HG02981 (cell line): Measurements from ENCODE around the gene DNAJC13.

Source experiments
- ATAC-seq: cut with Tn5 transposase; IDR thresholded peaks from one replicate; pipeline ENCODE4 v1.9.1; 2021; ENCODE audit warnings: mild to moderate bottlenecking, moderate library complexity; ENCODE audit not compliant: unreplicated experiment

DNAJC13 gene

DNA sequence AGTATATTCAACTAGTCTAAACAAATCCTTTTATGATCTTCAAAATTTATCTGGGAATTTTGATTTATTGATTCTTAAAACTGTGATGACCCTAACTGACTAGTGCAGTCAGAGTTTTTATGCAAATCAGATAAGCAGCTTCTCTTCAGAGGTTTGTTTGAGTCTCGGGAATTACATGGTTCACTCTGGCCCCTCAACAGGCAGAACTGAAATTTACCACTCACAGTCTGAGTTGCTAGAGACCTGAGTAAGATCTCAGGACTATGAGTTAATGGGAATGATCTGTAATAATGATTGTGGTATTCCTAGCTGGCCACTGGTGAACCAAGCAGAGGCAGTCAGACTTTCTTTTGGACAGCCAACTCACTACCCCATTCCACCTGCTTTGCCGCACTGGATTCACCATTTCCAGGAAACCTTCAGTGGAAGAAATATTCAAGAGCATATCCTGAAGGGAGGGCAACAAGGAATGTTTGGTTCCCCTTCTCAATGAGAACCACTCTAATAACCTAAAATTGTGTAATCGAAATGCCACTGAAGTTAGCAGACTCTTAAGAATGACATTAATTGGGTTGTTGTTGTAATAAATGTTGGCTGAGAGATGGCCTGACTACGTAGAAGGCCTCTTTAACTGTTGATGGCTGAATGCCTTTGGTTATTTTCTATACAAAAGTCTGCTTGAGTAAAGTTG lies 11.5 kb upstream of the DNAJC13 start:
- ATAC-seq = no peak

GRCh38 chr3:132406587-132406986 lies 10.7 kb upstream of the DNAJC13 start:
- ATAC-seq = no peak

DNA sequence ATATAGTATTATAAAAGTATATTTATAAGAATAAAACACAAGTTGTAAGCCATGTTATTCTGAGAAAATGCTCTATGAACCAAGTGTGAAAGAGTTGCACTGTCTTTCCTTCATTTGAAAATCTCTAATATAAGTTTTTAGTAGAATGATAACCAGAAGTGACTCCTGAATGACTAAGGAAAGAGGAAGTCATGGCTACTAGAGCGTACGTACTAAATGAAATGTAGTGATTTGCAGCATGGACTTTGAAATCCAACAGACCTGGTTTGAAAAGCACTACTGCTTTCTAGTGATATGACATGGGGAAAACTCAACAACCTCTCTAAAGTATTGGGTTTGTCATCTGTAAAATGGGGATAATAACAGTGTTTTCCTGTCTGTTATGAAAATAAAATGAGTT lies 10.3 kb upstream of the DNAJC13 start:
- ATAC-seq = no peak

DNA sequence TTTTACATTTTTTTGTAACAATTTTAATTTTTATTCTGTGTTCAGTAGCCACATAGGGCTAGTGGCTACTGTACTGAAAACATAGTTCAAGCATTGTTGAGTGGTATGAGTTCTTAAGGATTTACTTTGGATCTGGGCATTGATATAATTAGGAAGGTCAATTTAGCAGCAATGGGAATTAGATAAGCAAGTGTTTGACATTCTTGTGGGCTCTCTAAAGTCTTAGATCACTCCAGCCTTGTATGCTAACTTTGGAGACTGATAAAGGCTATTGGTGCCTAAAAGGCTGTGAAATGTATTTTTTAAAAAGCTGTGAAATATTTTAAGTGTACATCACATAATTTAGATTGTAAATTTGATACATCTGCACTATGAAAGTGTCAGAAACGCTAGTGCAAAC lies 2.5 kb upstream of the DNAJC13 start:
- no peak for ATAC-seq

- no peak for ATAC-seq
Measured at GRCh38 chr3:132416161-132416560, 1.1 kb upstream of the DNAJC13 start.

GRCh38 chr3:132417695-132418411 lies 551 bp downstream of the DNAJC13 start:
- ATAC-seq = peak; percentile 37

DNA sequence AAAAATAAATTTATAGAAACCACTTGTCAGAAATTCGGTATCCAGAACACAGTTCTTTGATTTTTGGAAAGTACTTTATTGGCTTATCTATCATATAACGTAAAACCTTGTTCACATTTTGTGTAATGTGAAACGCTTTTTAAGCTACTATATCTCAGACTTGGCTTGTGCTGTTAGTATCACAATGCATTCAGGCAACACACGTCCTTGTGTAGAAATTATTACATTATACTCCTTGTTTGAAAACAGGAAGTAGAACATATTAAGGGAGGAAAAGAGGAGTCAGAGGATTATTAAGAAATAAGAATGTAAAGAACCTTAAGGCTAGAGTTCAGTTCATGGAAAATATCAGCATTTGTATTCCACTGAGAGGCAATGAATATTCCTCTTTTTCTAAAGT lies 1.6 kb downstream of the DNAJC13 start:
- no peak for ATAC-seq

DNA sequence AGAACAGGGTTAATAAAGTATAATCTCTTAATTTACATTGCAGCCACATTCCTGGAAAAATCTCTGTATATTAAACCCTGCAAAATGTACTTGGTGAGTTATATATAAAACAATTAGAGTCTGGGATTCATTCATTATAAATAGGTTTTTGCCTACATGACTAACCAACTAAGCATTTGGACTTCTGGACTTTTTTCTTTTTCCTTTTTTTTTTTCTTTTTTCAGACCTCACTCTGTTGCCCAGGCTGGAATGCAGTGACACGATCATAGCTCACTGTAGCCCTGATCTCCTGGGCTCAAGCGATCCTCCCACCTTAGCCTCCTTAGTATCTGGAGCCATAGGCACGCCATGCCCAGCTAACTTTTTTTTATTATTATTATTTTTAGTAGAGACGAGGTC lies 4.5 kb downstream of the DNAJC13 start:
- ATAC-seq = no peak

DNA sequence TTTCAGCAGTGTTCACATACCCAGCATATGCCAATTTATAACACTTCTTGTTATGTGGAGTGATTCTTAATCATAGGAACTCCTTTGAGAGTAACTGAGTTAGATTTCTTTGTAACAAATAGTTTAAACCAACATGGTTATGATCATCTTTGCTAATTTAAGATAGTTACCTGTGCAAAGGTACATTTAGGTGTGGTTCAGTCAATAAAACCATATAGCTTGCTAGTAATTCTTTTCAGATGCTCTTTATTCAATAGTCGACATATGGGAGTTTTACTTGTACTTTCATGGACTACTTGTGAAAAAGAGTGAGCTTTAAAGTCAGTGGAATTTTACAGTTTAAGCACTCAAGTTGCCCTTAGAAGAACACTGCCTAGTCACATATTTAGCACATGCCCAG lies 5.2 kb downstream of the DNAJC13 start:
- ATAC-seq = no peak

- no peak for ATAC-seq
Measured at GRCh38 chr3:132432639-132433038, 15.3 kb downstream of the DNAJC13 start.

GRCh38 chr3:132433121-132433520 lies 15.8 kb downstream of the DNAJC13 start:
- no peak for ATAC-seq

GRCh38 chr3:132435224-132435910 lies 18.1 kb downstream of the DNAJC13 start:
- no peak for ATAC-seq

- ATAC-seq = no peak
Measured at GRCh38 chr3:132435911-132436425, 18.7 kb downstream of the DNAJC13 start.

DNA sequence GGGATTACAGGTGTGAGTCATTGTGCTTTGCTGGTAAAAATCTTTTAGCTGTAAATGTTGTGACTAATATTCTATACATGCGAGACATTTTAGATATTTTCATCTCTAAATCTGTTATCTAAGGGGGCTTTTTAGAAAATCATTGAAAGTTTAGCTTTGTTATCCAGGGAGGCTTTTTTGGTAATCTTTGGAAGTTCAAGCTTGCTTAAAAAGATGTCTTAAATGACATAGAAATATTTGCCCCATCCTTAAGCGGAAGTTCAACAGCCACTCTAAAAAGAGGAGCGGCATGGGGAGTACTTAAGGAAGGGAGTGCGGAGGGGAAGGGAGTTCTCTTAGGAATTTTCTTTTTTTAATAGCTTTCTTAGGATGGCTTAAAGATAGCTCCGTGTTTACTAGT lies 26.1 kb downstream of the DNAJC13 start:
- no peak for ATAC-seq

GRCh38 chr3:132444383-132444782 lies 27.1 kb downstream of the DNAJC13 start:
- no peak for ATAC-seq

DNA sequence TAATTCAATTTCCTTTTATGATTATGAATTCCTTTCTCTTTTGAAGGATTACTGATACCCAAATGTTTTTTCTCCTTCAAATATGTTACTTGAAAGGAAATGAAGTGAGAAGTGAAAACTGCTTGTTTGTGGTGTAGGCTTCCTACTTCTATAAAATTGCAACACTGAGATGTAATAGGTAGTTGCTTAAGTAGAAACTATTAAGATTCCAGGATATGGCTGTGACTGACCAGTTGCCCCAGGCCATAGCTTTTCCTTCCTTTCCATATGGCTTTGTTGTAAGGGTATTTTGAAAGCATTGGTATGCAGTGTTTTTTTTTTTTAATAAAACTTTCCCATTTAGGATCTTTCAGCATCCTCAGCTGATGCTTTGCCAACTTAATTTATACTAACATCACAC lies 28.5 kb downstream of the DNAJC13 start:
- ATAC-seq = no peak

- ATAC-seq = no peak
Measured at GRCh38 chr3:132448216-132448961, 31.1 kb downstream of the DNAJC13 start.

- ATAC-seq = no peak
Measured at GRCh38 chr3:132456136-132456535, 38.8 kb downstream of the DNAJC13 start.

GRCh38 chr3:132456571-132456970 lies 39.3 kb downstream of the DNAJC13 start:
- ATAC-seq = no peak

DNA sequence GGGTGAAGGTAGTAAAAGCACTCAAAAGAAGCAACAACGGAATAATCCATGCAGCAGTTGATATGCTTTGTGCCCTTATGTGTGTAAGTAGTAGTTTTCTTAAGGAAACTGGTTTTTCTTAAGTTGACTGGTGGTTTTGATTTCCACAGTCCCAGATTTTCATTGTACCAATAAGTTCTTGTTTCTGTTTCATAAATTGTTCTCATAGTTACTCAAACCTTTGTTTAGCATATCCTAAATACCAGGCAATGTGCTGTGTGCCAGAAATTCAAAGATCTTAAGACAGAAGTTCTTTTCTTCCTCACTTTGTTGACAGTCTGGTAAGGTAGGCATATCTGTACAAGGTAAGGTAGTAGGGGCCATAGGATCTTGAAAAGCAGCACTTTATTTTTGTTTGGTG lies 40.0 kb downstream of the DNAJC13 start:
- ATAC-seq = no peak

DNA sequence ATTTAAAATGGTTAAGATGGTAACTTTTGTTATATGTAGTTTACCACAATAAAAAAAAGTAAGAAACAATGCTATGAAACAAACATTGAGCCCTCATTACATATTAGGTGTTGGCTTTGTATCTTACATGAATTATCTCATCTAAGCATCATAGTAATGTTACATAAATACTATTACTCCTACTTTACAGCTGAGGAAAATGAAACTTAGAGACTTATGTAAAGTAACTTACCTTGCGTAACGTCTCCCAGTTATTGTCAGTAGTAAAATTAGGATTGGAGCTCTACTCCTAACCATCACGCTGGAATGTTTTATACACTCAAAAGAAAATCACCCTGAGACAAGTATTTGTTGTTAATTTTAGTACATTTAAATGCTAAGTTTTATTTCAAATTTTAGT lies 42.2 kb downstream of the DNAJC13 start:
- no peak for ATAC-seq
